ENCODE data around the gene VPS18.

VPS18 gene, protein sequence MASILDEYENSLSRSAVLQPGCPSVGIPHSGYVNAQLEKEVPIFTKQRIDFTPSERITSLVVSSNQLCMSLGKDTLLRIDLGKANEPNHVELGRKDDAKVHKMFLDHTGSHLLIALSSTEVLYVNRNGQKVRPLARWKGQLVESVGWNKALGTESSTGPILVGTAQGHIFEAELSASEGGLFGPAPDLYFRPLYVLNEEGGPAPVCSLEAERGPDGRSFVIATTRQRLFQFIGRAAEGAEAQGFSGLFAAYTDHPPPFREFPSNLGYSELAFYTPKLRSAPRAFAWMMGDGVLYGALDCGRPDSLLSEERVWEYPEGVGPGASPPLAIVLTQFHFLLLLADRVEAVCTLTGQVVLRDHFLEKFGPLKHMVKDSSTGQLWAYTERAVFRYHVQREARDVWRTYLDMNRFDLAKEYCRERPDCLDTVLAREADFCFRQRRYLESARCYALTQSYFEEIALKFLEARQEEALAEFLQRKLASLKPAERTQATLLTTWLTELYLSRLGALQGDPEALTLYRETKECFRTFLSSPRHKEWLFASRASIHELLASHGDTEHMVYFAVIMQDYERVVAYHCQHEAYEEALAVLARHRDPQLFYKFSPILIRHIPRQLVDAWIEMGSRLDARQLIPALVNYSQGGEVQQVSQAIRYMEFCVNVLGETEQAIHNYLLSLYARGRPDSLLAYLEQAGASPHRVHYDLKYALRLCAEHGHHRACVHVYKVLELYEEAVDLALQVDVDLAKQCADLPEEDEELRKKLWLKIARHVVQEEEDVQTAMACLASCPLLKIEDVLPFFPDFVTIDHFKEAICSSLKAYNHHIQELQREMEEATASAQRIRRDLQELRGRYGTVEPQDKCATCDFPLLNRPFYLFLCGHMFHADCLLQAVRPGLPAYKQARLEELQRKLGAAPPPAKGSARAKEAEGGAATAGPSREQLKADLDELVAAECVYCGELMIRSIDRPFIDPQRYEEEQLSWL

DNA sequence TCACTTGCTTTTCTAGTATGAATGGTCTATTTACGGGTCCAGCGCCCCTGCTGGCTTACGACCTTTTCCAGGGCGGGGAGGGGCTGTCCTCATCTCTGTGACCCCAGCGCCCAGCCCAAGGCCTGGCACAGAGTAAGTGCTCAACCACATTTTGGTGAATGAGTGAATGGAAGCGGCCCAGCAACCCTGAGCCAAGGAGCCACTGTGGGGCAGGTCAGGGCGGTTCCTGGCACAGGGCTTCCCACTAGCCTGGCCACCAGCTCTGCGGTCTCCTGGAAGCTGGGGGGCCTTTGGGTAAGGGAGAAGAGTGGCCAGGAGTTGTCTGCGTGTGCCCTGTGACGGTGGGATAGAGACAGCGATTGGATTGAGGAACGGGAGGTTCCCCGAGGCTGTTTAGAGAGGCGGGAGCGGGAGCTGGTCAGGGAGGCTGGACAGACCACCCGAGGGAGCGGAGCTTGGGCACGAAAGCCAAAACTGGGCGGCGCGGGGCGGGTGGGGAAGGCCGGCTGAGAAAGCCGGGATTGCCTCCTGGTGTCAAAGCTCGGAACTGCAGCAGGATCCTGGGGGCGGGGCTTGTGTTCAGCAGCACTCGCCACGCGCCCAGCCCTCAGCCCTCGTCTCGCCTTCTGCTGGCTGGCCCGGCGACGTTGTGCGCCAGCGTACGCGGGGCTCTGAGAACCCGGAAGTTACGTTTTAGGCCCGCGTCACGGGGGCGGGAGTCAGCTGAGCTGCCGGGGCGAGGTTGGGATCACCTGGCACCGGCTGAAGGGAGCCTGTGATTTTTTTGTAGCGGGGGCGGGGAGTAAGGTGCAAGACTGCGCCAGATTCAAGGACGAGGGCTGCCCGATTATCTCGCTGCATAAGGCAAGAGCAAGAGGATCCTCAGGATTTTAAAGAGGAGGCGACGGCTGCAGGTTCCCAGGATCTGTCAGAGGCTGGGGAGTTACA is at the start of gene VPS18:
VPS18 (plus strand) TSS at position 718 of the 948 bp plus-strand sequence. CDS start 319 bp downstream, outside the sequence.
- TF ChIP-seq CTCF (IDR thresholded peaks at IDR 0.05; ENCODE audit: low read length, missing control alignments): peak; percentile 66
- DNase-seq (ENCODE audit: low read depth): peak; percentile 98
- peak within 1 kb of the TSS; percentile 97 for H3K4me3 ChIP-seq (replicated peaks; ENCODE audit: low read depth, low read length)

- no peak for TF ChIP-seq CTCF (IDR thresholded peaks at IDR 0.05; ENCODE audit: low read length, missing control alignments)
- H3K4me3 ChIP-seq (replicated peaks; ENCODE audit: low read depth, low read length): peak overlapping the region; percentile 40
- DNase-seq (ENCODE audit: low read depth): no peak
Observed at GRCh38 chr15:40844696-40845030, 49.6 kb upstream of the VPS18 start.

DNA sequence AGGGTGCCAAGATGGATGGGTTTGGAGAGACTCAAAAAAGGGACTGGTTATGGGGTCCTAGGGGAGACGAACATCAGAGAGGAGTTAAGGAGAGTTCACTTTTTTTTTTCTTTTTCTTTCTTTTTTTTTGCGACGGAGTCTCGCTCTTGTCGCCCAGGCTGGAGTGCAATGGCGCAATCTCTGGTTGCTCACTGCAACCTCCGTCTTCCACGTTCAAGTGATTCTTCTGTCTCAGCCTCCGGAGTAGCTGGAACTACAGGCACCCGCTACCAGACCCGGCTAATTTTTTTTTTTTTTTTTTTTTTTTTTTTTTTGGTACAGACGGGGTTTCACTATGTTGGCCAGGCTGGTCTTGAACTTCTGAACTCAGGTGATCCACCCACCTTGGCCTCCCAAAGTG is 49.2 kb upstream of the VPS18 start:
- H3K4me3 ChIP-seq (replicated peaks; ENCODE audit: low read depth, low read length): peak overlapping the region; percentile 40
- DNase-seq (ENCODE audit: low read depth): no peak
- no peak for TF ChIP-seq CTCF (IDR thresholded peaks at IDR 0.05; ENCODE audit: low read length, missing control alignments)

DNA sequence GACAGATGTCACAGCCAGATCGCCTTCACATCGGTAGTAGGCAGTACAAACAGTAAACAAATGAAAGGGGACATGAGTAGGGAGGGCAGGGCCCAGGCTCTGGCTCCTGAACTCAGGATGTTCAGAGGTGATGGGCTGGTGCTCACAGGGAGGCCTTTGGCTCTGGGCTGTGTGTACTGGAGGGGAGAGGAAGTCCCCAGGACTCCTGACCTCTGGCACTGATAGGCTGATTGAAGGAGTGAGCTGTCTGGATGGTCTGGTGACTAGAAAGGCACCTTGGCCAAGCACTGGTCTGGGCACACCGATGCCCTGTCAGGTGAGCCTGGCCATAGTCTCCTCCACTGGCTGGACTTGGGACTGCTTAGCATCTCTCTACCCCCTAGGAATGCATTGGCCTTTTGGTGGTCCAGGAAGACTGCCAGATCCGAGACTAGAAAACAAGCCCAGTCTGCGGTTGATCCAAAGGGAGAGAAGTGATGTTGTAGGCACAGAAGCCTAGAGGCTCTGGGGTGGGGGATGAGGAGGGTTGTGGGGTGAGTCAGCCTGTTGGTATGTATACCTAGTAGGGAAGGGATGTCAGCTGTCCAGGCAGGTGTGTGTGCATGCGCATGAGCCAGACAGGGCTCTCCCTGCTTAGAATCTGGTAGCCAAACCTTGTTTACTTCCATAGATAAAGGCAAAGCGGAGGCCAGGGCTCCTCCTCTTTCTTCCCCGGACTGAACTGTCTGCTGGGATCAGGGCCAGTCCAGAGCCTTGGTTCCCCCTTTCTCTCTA is 48.6 kb upstream of the VPS18 start:
- TF ChIP-seq CTCF (IDR thresholded peaks at IDR 0.05; ENCODE audit: low read length, missing control alignments): no peak
- no peak overlapping the region for H3K4me3 ChIP-seq (replicated peaks; ENCODE audit: low read depth, low read length)
- no peak for DNase-seq (ENCODE audit: low read depth)

GRCh38 chr15:40846841-40847222 is 47.4 kb upstream of the VPS18 start:
- DNase-seq (ENCODE audit: low read depth): no peak
- H3K4me3 ChIP-seq (replicated peaks; ENCODE audit: low read depth, low read length): no peak overlapping the region
- TF ChIP-seq CTCF (IDR thresholded peaks at IDR 0.05; ENCODE audit: low read length, missing control alignments): no peak
